ENCODE results near the gene SYPL1.

- TF ChIP-seq CTCF (IDR thresholded peaks at IDR 0.05; ENCODE audit: low read depth, low read length, poor library complexity, severe bottlenecking) (no peak), EZH2phosphoT487 (IDR thresholded peaks at IDR 0.05; ENCODE audit: borderline replicate concordance, low read length) (no peak)
Observed at GRCh38 chr7:106140406-106141173, 28.5 kb upstream of the SYPL1 start.

Measured in DOHH2 (cell line).